ENCODE data around the gene TRAM2.
"Not testable (repeated sequence)": the region's sequence is repeated elsewhere in the genome, so short reads cannot be mapped to it uniquely, and the experiment has no call there.

TRAM2 gene

DNA sequence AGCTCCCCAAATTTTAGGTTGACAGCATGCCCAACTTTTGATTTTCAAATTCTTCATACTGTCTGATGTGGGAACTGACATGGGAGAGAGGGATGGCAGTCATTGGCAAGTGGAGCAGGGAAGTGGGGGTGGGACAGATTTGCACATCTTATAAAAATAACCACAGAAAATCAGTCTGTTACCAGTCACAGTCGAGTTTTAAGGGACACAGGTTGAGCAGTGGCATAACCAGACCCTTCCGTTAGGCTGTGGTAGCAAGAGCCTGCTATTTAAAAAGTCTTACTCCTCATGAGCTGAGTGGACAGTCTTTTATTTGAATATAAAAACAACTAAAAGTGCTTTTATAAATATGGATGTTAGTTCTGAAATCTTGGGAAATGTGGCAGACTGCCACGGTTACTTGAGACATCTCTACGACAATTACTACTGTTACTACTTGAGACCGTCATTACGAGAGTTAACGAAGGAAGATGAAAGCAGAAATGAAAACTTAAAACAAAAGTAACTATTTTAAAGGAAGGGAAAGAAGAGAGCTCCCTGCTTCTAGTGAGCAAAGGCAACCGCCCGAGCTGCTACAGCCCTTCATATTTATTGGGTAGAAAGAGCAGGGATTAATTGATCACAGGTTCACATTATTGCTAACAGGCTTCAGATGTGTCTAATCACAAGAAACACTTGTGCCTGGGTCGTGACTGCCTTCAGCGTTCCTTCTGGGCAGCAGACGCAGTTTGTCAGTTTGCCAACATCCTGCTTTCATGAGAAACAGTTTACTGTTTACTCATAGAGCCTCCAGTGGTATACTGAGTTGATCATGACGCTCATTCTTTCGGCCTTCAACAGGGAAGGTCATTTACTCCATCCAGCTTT is 85.4 kb downstream of the TRAM2 start:
- DNase-seq (ENCODE audit: low read depth) = no peak
- H3K4me3 ChIP-seq (ENCODE audit: low read length) = no peak overlapping the region
- TF ChIP-seq, protein P1, sequence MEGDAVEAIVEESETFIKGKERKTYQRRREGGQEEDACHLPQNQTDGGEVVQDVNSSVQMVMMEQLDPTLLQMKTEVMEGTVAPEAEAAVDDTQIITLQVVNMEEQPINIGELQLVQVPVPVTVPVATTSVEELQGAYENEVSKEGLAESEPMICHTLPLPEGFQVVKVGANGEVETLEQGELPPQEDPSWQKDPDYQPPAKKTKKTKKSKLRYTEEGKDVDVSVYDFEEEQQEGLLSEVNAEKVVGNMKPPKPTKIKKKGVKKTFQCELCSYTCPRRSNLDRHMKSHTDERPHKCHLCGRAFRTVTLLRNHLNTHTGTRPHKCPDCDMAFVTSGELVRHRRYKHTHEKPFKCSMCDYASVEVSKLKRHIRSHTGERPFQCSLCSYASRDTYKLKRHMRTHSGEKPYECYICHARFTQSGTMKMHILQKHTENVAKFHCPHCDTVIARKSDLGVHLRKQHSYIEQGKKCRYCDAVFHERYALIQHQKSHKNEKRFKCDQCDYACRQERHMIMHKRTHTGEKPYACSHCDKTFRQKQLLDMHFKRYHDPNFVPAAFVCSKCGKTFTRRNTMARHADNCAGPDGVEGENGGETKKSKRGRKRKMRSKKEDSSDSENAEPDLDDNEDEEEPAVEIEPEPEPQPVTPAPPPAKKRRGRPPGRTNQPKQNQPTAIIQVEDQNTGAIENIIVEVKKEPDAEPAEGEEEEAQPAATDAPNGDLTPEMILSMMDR (conservative IDR thresholded peaks at IDR 0.05; ENCODE audit: low read depth, low read length) = no peak

DNA sequence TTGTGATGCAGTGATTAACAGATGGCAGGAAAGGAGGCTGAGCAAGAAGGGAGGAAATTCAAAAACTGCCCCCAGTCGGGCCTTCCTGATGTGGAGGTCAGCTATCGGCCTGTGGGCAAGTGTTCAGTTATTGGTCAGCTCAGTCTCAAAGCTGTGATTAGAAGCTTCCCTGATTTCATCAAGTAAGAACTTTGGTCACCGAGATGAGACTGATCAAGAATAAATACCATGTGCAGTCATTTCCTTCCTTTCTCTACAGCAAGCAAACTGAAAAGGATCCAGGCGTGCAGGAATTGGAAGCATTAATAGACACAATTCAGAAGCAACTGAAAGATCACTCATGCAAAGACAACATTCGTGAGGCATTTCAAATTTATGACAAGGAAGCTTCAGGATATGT is 87.0 kb downstream of the TRAM2 start:
- DNase-seq (ENCODE audit: low read depth) = no peak
- TF ChIP-seq, protein P1 (conservative IDR thresholded peaks at IDR 0.05; ENCODE audit: low read depth, low read length) = no peak
- H3K4me3 ChIP-seq (ENCODE audit: low read length) = no peak overlapping the region

DNA sequence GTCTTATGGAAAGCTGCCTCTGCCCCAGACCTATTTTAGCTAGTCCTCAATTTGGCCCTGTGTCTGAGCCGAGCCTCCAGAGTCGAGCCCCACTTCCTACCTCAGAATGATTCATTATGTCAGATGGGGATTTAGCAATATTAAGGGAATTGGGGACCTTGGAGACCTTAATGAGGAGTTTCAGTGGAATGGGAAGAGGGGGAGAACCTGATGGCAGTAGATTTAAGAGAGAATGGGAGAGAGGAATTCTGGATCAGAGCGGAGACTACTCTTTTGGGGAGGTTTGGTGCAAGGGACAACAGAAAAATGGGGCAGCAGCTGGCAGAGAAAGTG is 93.2 kb downstream of the TRAM2 start:
- TF ChIP-seq, protein P1 (conservative IDR thresholded peaks at IDR 0.05; ENCODE audit: low read depth, low read length) = no peak
- DNase-seq (ENCODE audit: low read depth) = no peak
- no peak overlapping the region for H3K4me3 ChIP-seq (ENCODE audit: low read length)

DNA sequence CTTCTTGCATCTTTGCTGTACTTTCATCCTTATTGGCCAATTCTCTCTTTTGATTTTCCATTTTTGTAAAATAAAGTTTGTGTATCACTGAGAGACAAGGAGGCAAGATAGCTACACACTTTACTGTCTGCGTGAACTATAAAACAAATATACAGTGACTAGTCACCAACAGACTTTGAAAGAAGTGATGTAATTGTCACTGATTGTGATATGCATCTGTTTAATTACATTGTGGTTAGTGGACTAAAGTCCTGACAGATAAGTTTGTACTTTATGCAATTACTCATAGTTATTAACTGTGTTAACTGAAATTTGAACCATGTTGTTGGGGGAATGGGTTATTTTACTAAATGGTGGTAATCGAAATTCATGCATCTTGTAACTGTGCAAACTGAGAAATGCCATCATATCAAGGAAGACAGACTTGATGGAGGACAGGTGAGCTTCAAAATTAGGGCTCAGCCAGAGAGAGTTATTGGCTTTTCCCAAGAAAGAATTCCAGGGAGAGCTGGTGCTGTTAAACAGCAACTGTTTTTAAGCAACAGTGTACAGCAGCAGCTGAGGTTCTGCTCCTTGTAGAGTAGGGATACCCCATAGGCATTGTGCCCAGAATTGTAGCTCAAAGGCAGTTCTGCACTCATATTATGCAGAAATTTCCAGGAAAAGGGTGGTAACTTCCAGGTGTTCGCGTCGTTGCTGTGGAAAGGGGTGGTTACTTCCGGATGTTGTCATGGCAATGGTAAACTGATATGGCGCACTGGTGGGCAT is 93.8 kb downstream of the TRAM2 start:
- H3K4me3 ChIP-seq (ENCODE audit: low read length) = no peak overlapping the region
- TF ChIP-seq, protein P1 (conservative IDR thresholded peaks at IDR 0.05; ENCODE audit: low read depth, low read length) = no peak
- DNase-seq (ENCODE audit: low read depth) = no peak

DNA sequence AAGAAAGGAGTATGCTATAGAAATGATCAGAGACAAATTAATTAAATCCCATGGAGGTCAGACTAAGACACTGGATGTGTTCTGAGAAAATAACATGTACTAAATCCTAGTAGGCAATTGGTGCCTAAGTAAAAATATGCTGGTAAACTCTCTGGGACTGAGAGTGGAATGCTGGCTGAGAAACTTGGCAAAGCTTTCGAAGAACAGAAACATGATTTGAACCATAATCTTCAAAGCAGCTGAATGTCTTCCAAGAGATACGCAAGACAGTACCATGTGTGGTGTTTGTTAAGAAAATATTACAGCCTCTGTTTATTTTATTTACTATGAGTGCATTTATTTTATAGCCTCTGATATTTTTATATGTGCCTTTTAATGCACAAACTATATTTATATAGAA is 101.6 kb downstream of the TRAM2 start:
- no peak overlapping the region for H3K4me3 ChIP-seq (ENCODE audit: low read length)
- TF ChIP-seq, protein P1 (conservative IDR thresholded peaks at IDR 0.05; ENCODE audit: low read depth, low read length) = no peak
- DNase-seq (ENCODE audit: low read depth) = no peak

DNA sequence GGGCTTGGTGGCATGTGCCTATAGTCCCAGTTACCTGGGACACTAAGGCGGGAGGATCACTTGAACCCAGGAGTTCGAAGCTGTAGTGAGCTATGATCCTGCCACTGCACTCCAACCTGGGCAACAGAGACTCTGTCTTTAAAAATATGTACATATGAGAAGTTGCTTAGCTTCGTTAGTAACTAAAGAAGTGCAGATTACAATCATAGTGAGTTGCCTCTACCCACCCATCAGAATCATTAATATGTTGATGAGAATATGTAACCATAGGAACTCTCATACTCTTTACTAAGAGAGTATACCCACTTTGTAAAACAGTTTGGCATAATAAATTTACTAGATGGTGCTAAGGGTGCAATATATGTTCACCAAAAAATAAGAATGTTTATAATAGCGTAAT is 102.7 kb downstream of the TRAM2 start:
- TF ChIP-seq, protein P1 (conservative IDR thresholded peaks at IDR 0.05; ENCODE audit: low read depth, low read length) = no peak
- no peak overlapping the region for H3K4me3 ChIP-seq (ENCODE audit: low read length)
- DNase-seq (ENCODE audit: low read depth) = no peak

DNA sequence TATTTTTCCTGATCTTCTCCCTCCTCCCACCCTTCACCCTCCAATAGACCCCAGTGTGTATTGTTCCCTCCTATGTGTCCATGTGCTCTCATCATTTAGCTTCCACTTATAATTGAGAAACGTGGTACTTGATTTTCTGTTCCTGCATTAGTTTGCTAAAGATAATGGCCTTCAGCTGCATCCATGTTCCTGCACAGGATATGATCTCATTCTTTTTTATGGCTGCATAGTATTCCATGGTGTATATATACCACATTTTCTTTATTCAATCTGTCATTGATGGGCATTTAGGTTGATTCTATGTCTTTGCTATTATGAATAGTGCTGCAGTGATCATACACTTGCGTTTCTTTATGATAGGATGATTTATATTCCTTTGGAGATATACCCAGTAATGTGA is 115.7 kb downstream of the TRAM2 start:
- H3K4me3 ChIP-seq (ENCODE audit: low read length); DNase-seq (ENCODE audit: low read depth): not testable (repeated sequence)

Data from retinal pigment epithelial cell (primary cell).